ENCODE measurements around the gene ZNF613. TPM values are rescaled to one million over a fixed set of nuclear protein-coding genes. Genes with fewer than 3 reads are reported as not detected.

The ZNF613 gene
- total RNA-seq, 3 donors from 2014 or later, result 5.9 to 13.5 (median 7.9) TPM

- H3K9me3 ChIP-seq, result peaks cover 78 to 97% of the 10 kb centered on the region in 2 donors
- H3K4me3 ChIP-seq, result no peak overlapping the region
- H3K4me1 ChIP-seq, result no peaks in the 10 kb centered on the region
- H3K27ac ChIP-seq, result no peak overlapping the region
- intact Hi-C loops (cut with DNase I; ENCODE audit: low total_unique reads), result no loop called here
- peaks cover 43% of the 10 kb centered on the region for H3K36me3 ChIP-seq
- no peak for TF ChIP-seq POLR2AphosphoS5 (IDR thresholded peaks at IDR 0.05)
- TF ChIP-seq CTCF (IDR thresholded peaks at IDR 0.05), result no peak
- TF ChIP-seq POLR2A (IDR thresholded peaks at IDR 0.05), result no peak
- no peaks in the 10 kb centered on the region for H3K27me3 ChIP-seq
- no peak for DNase-seq (ENCODE audit: low spot score in 2 of 2)
These were observed 66.2 kb downstream of the ZNF613 start for GRCh38 chr19:51993422-51993821.

GRCh38 chr19:51994048-51994644 is 66.9 kb downstream of the ZNF613 start:
- H3K4me3 ChIP-seq, result peak overlapping the region in 1 of 3 donors; percentile 1
- TF ChIP-seq POLR2A (IDR thresholded peaks at IDR 0.05) (no peak), CTCF (IDR thresholded peaks at IDR 0.05) (no peak), POLR2AphosphoS5 (IDR thresholded peaks at IDR 0.05) (no peak)
- peaks cover 49% of the 10 kb centered on the region for H3K36me3 ChIP-seq

More at GRCh38 chr19:51994048-51994644, 66.9 kb downstream of the ZNF613 start:
- intact Hi-C loops (cut with DNase I; ENCODE audit: low total_unique reads), result no loop called here
- Histone ChIP-seq H3K9me3 (peaks cover 77 to 97% of the 10 kb centered on the region in 2 donors), H3K27me3 (no peaks in the 10 kb centered on the region), H3K27ac (no peak overlapping the region), H3K4me1 (no peaks in the 10 kb centered on the region)
- no peak for DNase-seq (ENCODE audit: low spot score in 2 of 2)

Other genes with a start within 250 kb of the ZNF613 start
- 10 to 100 TPM in 2 of 3 donors, 1 to 10 TPM in 1; 9.1 to 29.3 (median 27.2) TPM for gene SPACA6, start 234.1 kb upstream of the ZNF613 start, total RNA-seq
- gene HAS1, start 203.5 kb upstream of the ZNF613 start, total RNA-seq, result 10 to 100 TPM in 1 of 3 donors, 1 to 10 TPM in 1, under 1 TPM in 1; 0.33 to 61.8 (median 4.2) TPM
- gene FPR1, start 175.6 kb upstream of the ZNF613 start, total RNA-seq, result 10 to 100 TPM in 2 of 3 donors, 1 to 10 TPM in 1; 6.0 to 14.9 (median 13.1) TPM
- under 1 TPM; 0.15 to 0.98 (median 0.32) TPM for gene FPR2, start 166.3 kb upstream of the ZNF613 start, total RNA-seq
- gene FPR3, start 132.3 kb upstream of the ZNF613 start, total RNA-seq, result 10 to 100 TPM in 2 of 3 donors, 1 to 10 TPM in 1; 3.9 to 20.0 (median 12.0) TPM
- 10 to 100 TPM; 19.5 to 46.4 (median 21.0) TPM for gene ZNF577, start 39.5 kb upstream of the ZNF613 start, total RNA-seq
- 10 to 100 TPM; 11.7 to 22.8 (median 15.4) TPM for gene ZNF649, start 22.5 kb upstream of the ZNF613 start, total RNA-seq
- 10 to 100 TPM; 14.1 to 31.2 (median 14.4) TPM for gene ZNF350, start 59.4 kb downstream of the ZNF613 start, total RNA-seq
- 10 to 100 TPM; 15.4 to 35.9 (median 27.2) TPM for gene ZNF615, start 80.7 kb downstream of the ZNF613 start, total RNA-seq
- 10 to 100 TPM in 1 of 3 donors, 1 to 10 TPM in 2; 5.6 to 13.6 (median 9.5) TPM for gene ZNF614, start 100.9 kb downstream of the ZNF613 start, total RNA-seq
- gene ZNF432, start 121.4 kb downstream of the ZNF613 start, total RNA-seq, result 10 to 100 TPM; 12.0 to 19.3 (median 13.4) TPM
- 10 to 100 TPM; 16.0 to 25.9 (median 19.3) TPM for gene ZNF841, start 168.3 kb downstream of the ZNF613 start, total RNA-seq
- 10 to 100 TPM in 1 of 3 donors, 1 to 10 TPM in 2; 5.8 to 14.0 (median 7.2) TPM for gene ZNF616, start 212.5 kb downstream of the ZNF613 start, total RNA-seq
- gene ZNF836, start 244.1 kb downstream of the ZNF613 start, total RNA-seq, result 10 to 100 TPM; 10.2 to 21.8 (median 16.4) TPM